Glutamatergic neuron (in vitro differentiated cells): Measurements from ENCODE around the gene PCDHGA1. TPM values are rescaled to one million over a fixed set of nuclear protein-coding genes. Genes with fewer than 3 reads are reported as not detected.
"Not testable (repeated sequence)": the region's sequence is repeated elsewhere in the genome, so short reads cannot be mapped to it uniquely, and the experiment has no call there.

Source experiments
- DNase-seq: peaks from one replicate; pipeline ENCODE4 v3.0.0; 2022
- H3K27ac Mint-ChIP-seq: one replicate; pipeline ENCODE4 v1.8.0; 2020; ENCODE audit warnings: mild to moderate bottlenecking, mixed read lengths, inconsistent platforms; ENCODE audit not compliant: unreplicated experiment
- H3K27me3 Mint-ChIP-seq: one replicate; pipeline ENCODE4 v1.8.0; 2020; ENCODE audit warnings: mild to moderate bottlenecking, moderate library complexity, mixed read lengths, inconsistent platforms; ENCODE audit not compliant: unreplicated experiment
- H3K36me3 Mint-ChIP-seq: one replicate; pipeline ENCODE4 v1.8.0; 2020; ENCODE audit warnings: mild to moderate bottlenecking, mixed read lengths, inconsistent platforms; ENCODE audit not compliant: unreplicated experiment
- H3K4me1 Mint-ChIP-seq: one replicate; pipeline ENCODE4 v1.8.0; 2020; ENCODE audit warnings: mild to moderate bottlenecking, low read depth, mixed read lengths, inconsistent platforms; ENCODE audit not compliant: unreplicated experiment
- H3K4me3 Mint-ChIP-seq: one replicate; pipeline ENCODE4 v1.8.0; 2020; ENCODE audit warnings: mild to moderate bottlenecking, mixed read lengths, inconsistent platforms; ENCODE audit not compliant: unreplicated experiment
- H3K9me3 Mint-ChIP-seq: one replicate; pipeline ENCODE4 v1.8.0; 2020; ENCODE audit warnings: mild to moderate bottlenecking, moderate library complexity, mixed read lengths, inconsistent platforms; ENCODE audit not compliant: unreplicated experiment
- CTCF ChIP-seq: fragments of 200-600 bp; sonication (generic); IDR thresholded peaks from one replicate; pipeline ENCODE4 v1.5.0; 2021; ENCODE audit not compliant: partially characterized antibody, unreplicated experiment
- long read RNA-seq: library from polyadenylated mRNA; unstranded; transcript quantifications from one replicate; pipeline ENCODE4 v2.0.0, GENCODE V29; 2020; ENCODE audit not compliant: unreplicated experiment
- total RNA-seq: library from RNA; stranded (reverse); fragmentation: NEBNext Ultra II Directional; extraction: Animal tissue kit (Norgen Biotek cat#: 25700); gene quantifications from one replicate; pipeline ENCODE4 v1.2.1, GENCODE V29; 2021; ENCODE audit not compliant: unreplicated experiment

PCDHGA1 gene
- total RNA-seq, result 4.6 TPM
- long read RNA-seq, result 0 reads

- no peak for DNase-seq
These were observed at the start of gene PCDHGA1 for GRCh38 chr5:141330299-141331080. Gene PCDHGA1, plus strand, starts transcription at chr5:141330514.

GRCh38 chr5:141298376-141298775, 31.9 kb upstream of the PCDHGA1 start:
- Mint-ChIP-seq H3K36me3 (peaks cover 5% of the 10 kb centered on the region), H3K9me3 (peaks cover 1% of the 10 kb centered on the region), H3K4me1 (no peaks in the 10 kb centered on the region)

More at GRCh38 chr5:141330299-141331080, at the start of gene PCDHGA1:
- H3K4me3 Mint-ChIP-seq, result no peak within 1 kb of the TSS
- H3K27me3 Mint-ChIP-seq, result peaks cover 8% of the 10 kb centered on the region
- peaks cover 64% of the 10 kb centered on the region for H3K36me3 Mint-ChIP-seq
- H3K9me3 Mint-ChIP-seq, result peaks cover 10% of the 10 kb centered on the region
- H3K4me1 Mint-ChIP-seq, result no peaks in the 10 kb centered on the region
- no peak within 1 kb of the TSS for H3K27ac Mint-ChIP-seq
- TF ChIP-seq CTCF, result no peak

GRCh38 chr5:141303756-141304155, 26.6 kb upstream of the PCDHGA1 start, which contains the start of gene SLC25A2:
Gene SLC25A2, minus strand, starts transcription at chr5:141304049. Its CDS starts 184 bp downstream, at chr5:141303865.
- Mint-ChIP-seq H3K27me3 (no peaks in the 10 kb centered on the region), H3K4me3 (no peak within 1 kb of the TSS), H3K36me3 (peaks cover 13% of the 10 kb centered on the region), H3K9me3 (peaks cover 5% of the 10 kb centered on the region), H3K4me1 (no peaks in the 10 kb centered on the region), H3K27ac (no peak within 1 kb of the TSS)
- DNase-seq, result no peak
- TF ChIP-seq CTCF, result no peak

More at GRCh38 chr5:141298376-141298775, 31.9 kb upstream of the PCDHGA1 start:
- no peak overlapping the region for H3K27ac Mint-ChIP-seq
- TF ChIP-seq CTCF, result no peak
- H3K27me3 Mint-ChIP-seq, result no peaks in the 10 kb centered on the region
- no peak for DNase-seq
- no peak overlapping the region for H3K4me3 Mint-ChIP-seq

- Mint-ChIP-seq H3K36me3 (peaks cover 19% of the 10 kb centered on the region), H3K4me3 (no peak overlapping the region), H3K27ac (no peak overlapping the region), H3K9me3 (peaks cover 6% of the 10 kb centered on the region), H3K4me1 (no peaks in the 10 kb centered on the region), H3K27me3 (no peaks in the 10 kb centered on the region)
- TF ChIP-seq CTCF, result no peak
- DNase-seq, result no peak
These were observed 23.7 kb upstream of the PCDHGA1 start for GRCh38 chr5:141306630-141307029.

GRCh38 chr5:141313711-141314110, 16.6 kb upstream of the PCDHGA1 start:
- Mint-ChIP-seq H3K36me3 (peaks cover 56% of the 10 kb centered on the region), H3K9me3 (peaks cover 19% of the 10 kb centered on the region), H3K27ac (no peak overlapping the region), H3K4me3 (no peak overlapping the region), H3K27me3 (peaks cover 3% of the 10 kb centered on the region), H3K4me1 (no peaks in the 10 kb centered on the region)
- DNase-seq, result no peak
- no peak for TF ChIP-seq CTCF

- not testable (repeated sequence) for H3K27ac Mint-ChIP-seq
These were observed 13.4 kb upstream of the PCDHGA1 start for GRCh38 chr5:141316963-141317362.

More at GRCh38 chr5:141316963-141317362, 13.4 kb upstream of the PCDHGA1 start:
- DNase-seq, H3K4me1 Mint-ChIP-seq, H3K4me3 Mint-ChIP-seq: not testable (repeated sequence)
- Mint-ChIP-seq H3K9me3 (peaks cover 44% of the 10 kb centered on the region), H3K36me3 (peaks cover 64% of the 10 kb centered on the region), H3K27me3 (peaks cover 14% of the 10 kb centered on the region)
